Measurements from ENCODE around the gene SASH1. TPM values are rescaled to one million over a fixed set of nuclear protein-coding genes. Genes with fewer than 3 reads are reported as not detected.

SASH1 gene
- total RNA-seq, 3 donors from 2014 or later: 0.30 to 0.58 (median 0.46) TPM

GRCh38 chr6:148466158-148466557 is 123.5 kb downstream of the SASH1 start:
- ATAC-seq (no peak), DNase-seq (no peak)
- H3K4me1 Mint-ChIP-seq (ENCODE audit: low read depth): peaks cover 2% of the 10 kb centered on the region
- no peaks in the 10 kb centered on the region for H3K9me3 Mint-ChIP-seq
- H3K4me3 Mint-ChIP-seq: no peak overlapping the region
- H3K36me3 Mint-ChIP-seq (ENCODE audit: insufficient read depth): no peaks in the 10 kb centered on the region
- peaks cover 15% of the 10 kb centered on the region for H3K27me3 Mint-ChIP-seq (ENCODE audit: low read depth)

GRCh38 chr6:148467926-148468325 is 125.3 kb downstream of the SASH1 start:
- H3K4me1 Mint-ChIP-seq (ENCODE audit: low read depth): peaks cover 2% of the 10 kb centered on the region
- ATAC-seq (no peak), DNase-seq (no peak)
- H3K4me3 Mint-ChIP-seq: no peak overlapping the region
- H3K9me3 Mint-ChIP-seq: no peaks in the 10 kb centered on the region
- H3K27me3 Mint-ChIP-seq (ENCODE audit: low read depth): peaks cover 18% of the 10 kb centered on the region
- no peaks in the 10 kb centered on the region for H3K36me3 Mint-ChIP-seq (ENCODE audit: insufficient read depth)

GRCh38 chr6:148470156-148470555 is 127.5 kb downstream of the SASH1 start:
- ATAC-seq (no peak), DNase-seq (no peak)
- Mint-ChIP-seq H3K36me3 (ENCODE audit: insufficient read depth) (no peaks in the 10 kb centered on the region), H3K27me3 (ENCODE audit: low read depth) (peaks cover 21% of the 10 kb centered on the region), H3K9me3 (no peaks in the 10 kb centered on the region), H3K4me3 (no peak overlapping the region), H3K4me1 (ENCODE audit: low read depth) (no peaks in the 10 kb centered on the region)

- Mint-ChIP-seq H3K27me3 (ENCODE audit: low read depth) (peaks cover 21% of the 10 kb centered on the region), H3K36me3 (ENCODE audit: insufficient read depth) (no peaks in the 10 kb centered on the region), H3K9me3 (no peaks in the 10 kb centered on the region), H3K4me3 (no peak overlapping the region), H3K4me1 (ENCODE audit: low read depth) (no peaks in the 10 kb centered on the region)
- DNase-seq: no peak
- no peak for ATAC-seq
Observed at GRCh38 chr6:148470606-148471465, 128.2 kb downstream of the SASH1 start.

GRCh38 chr6:148471624-148472159 is 129.1 kb downstream of the SASH1 start:
- Mint-ChIP-seq H3K27me3 (ENCODE audit: low read depth) (peaks cover 19% of the 10 kb centered on the region), H3K4me1 (ENCODE audit: low read depth) (no peaks in the 10 kb centered on the region), H3K36me3 (ENCODE audit: insufficient read depth) (no peaks in the 10 kb centered on the region), H3K9me3 (no peaks in the 10 kb centered on the region), H3K4me3 (no peak overlapping the region)
- no peak for ATAC-seq
- no peak for DNase-seq

DNA sequence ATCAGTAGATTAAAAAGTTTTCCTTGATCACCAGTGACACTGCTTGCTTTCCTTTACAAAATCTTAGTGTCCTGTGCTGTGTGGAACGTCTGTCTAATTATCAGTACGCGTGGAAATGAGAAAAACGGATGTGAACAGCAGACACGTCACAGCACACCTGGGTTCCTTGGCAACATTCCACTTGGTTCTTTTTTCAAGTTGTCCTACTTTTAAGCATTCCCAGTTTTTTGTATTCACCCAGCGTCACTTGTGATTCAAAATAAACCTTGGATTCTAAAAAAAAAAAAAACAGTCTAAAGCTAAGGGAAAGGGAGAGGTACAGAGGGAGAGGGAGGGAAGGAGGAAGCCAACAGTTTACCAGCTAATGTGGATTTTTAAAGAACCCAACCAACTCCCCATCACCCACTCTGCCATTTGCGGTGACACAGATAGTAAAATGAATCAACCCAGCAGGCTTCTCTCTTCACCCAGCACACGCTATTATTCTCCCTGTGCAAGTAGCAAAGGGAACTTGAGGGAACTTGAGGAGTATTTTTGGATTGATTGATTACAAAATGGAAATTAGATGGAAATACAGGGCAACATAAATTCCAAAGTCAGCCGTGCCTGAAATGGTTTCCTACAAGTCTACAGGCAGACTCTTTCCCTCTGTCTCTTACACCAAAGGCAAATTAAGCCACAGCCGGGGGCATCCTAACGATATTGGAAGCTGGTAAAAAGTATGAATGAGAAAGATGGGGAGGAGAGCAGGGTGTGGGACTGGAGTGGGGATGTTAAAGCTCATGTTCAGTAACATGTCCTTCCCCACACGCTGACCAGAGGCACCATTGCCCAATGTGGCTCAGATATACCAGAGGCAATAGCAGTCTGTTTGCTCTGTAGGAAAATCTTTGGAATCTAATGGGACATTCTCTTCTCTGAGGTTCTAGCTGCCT is 129.8 kb downstream of the SASH1 start:
- Mint-ChIP-seq H3K4me3 (no peak overlapping the region), H3K36me3 (ENCODE audit: insufficient read depth) (no peaks in the 10 kb centered on the region), H3K9me3 (no peaks in the 10 kb centered on the region), H3K4me1 (ENCODE audit: low read depth) (no peaks in the 10 kb centered on the region), H3K27me3 (ENCODE audit: low read depth) (peaks cover 19% of the 10 kb centered on the region)
- ATAC-seq (no peak), DNase-seq (no peak)

DNA sequence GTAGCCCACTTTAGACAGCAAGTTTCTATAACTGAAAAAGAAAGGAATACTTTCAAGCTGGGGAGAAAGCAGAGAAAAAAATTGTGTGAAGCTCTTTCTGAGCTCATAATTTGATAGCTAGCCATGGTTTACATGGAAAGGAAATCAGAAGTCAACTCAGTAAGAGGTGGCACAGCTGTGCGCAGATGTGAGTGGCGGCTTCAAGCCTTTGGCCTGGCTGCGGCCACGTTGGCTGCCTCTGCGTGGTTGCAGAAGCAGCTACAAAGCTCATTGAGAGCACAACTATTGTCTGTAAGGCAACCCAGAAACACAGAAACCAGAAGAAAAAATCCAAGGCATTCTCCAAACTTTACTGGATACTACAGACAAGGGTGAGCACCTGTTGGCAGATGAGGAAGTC is 136.9 kb downstream of the SASH1 start:
- Mint-ChIP-seq H3K9me3 (no peaks in the 10 kb centered on the region), H3K36me3 (ENCODE audit: insufficient read depth) (no peaks in the 10 kb centered on the region), H3K27me3 (ENCODE audit: low read depth) (no peaks in the 10 kb centered on the region), H3K4me3 (no peak overlapping the region), H3K4me1 (ENCODE audit: low read depth) (no peaks in the 10 kb centered on the region)
- ATAC-seq (no peak), DNase-seq (no peak)

DNA sequence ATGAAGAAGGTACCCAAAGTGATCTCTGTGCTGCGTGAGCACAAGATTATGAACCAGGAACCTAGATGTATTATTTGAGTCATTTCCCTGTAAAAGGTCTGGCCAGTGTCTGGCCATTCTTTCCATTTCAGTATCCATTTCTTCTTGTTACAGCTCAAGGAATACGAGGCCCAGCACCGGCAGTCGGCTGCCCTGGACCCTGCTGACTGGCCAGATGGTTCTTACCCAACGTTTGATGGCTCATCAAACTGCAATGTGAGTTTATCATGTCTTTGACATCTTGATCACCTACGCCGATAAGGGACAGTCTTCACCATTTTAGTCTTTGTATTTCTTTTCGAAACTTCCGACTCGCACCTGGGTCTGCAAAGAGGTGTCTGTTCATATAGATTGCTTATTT is 144.8 kb downstream of the SASH1 start:
- H3K27me3 Mint-ChIP-seq (ENCODE audit: low read depth): peaks cover 2% of the 10 kb centered on the region
- H3K36me3 Mint-ChIP-seq (ENCODE audit: insufficient read depth): no peaks in the 10 kb centered on the region
- H3K4me3 Mint-ChIP-seq: no peak overlapping the region
- H3K9me3 Mint-ChIP-seq: no peaks in the 10 kb centered on the region
- ATAC-seq: no peak
- H3K4me1 Mint-ChIP-seq (ENCODE audit: low read depth): no peaks in the 10 kb centered on the region
- no peak for DNase-seq

DNA sequence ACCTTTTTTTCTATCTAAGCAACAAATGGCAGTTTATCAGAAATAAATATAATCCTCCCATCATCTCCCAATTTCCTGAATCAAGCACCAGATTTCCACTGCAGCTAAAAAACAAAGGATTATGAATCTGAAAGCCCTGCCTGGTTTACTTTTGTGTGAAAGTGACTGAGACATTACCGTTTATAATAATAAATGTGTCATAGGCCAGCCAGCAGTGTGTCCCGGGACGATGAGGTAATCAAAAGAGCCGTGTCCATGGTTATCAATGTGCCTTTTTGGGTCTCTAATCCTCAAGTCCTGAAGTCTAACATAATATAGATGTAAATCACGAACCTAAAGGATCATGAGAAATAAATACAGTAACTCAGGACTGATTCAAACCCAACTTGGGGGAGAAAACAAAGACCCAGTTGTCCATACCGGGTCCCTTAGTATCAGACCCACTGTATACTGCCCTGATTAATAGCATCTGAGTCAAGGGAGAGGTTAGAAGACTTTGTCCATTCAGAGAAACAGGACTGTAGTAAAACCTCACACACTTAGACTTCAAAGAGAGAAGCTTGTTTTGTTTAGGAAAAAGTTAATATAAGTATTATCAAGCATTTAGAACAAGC is 149.1 kb downstream of the SASH1 start:
- Mint-ChIP-seq H3K4me1 (ENCODE audit: low read depth) (no peaks in the 10 kb centered on the region), H3K27me3 (ENCODE audit: low read depth) (peaks cover 2% of the 10 kb centered on the region), H3K9me3 (no peaks in the 10 kb centered on the region), H3K4me3 (no peak overlapping the region), H3K36me3 (ENCODE audit: insufficient read depth) (no peaks in the 10 kb centered on the region)
- DNase-seq (no peak), ATAC-seq (no peak)

DNA sequence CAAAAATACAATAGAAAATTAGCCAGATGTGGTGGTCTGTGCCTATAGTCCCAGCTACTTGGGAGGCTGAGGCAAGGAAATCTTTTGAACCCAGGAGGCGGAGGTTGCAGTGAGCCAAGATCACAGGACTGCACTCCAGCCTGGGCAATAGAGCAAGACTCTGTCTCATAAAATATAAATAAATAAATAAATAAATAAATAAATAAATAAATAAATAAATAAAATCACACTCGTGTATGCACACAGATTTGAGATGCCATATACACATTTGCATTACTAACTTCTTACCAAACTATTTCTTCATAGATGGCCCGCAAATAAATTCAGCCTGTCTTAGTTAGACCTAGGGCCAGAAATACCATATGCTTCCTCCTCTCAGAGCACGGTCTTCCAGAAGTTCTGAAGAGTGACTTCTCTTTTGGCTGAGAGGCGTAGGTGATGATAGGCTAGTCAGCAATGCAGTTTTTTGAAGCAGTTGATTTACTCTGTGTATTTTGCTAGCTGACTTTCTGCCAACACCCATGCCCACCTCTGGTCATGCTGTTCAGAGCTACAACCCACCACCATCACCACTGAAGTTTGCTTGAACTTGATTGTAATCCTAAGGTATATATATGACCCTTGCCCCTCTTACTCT is 150.1 kb downstream of the SASH1 start:
- Mint-ChIP-seq H3K4me3 (no peak overlapping the region), H3K27me3 (ENCODE audit: low read depth) (peaks cover 2% of the 10 kb centered on the region), H3K9me3 (no peaks in the 10 kb centered on the region), H3K36me3 (ENCODE audit: insufficient read depth) (no peaks in the 10 kb centered on the region), H3K4me1 (ENCODE audit: low read depth) (no peaks in the 10 kb centered on the region)
- ATAC-seq (no peak), DNase-seq (no peak)

DNA sequence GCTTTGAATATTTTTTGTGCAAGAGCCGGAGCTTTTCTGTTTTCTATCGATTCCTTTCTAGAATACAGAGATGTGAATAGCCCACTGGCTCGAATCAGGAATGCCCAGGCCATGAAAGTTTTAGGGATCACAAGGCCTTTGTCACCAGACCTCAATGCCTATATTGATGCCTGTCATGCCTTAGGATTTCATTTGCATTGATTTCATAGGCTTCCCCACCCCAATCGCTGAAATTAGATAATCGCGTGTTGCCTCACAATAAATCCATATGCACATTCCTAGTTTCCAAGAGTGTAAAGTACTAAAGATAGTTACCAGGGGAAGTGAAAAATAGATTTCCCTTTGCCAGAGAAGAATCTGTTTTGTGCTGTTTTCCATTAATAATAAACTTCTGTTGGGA is 150.8 kb downstream of the SASH1 start:
- H3K4me3 Mint-ChIP-seq: no peak overlapping the region
- H3K9me3 Mint-ChIP-seq: no peaks in the 10 kb centered on the region
- peaks cover 2% of the 10 kb centered on the region for H3K27me3 Mint-ChIP-seq (ENCODE audit: low read depth)
- DNase-seq (no peak), ATAC-seq (no peak)
- no peaks in the 10 kb centered on the region for H3K36me3 Mint-ChIP-seq (ENCODE audit: insufficient read depth)
- H3K4me1 Mint-ChIP-seq (ENCODE audit: low read depth): no peaks in the 10 kb centered on the region

- no peaks in the 10 kb centered on the region for H3K9me3 Mint-ChIP-seq
Observed at GRCh38 chr6:148494226-148494625, 151.6 kb downstream of the SASH1 start.

GRCh38 chr6:148495029-148495428 is 152.4 kb downstream of the SASH1 start:
- Mint-ChIP-seq H3K9me3 (no peaks in the 10 kb centered on the region), H3K27me3 (ENCODE audit: low read depth) (peaks cover 2% of the 10 kb centered on the region), H3K4me1 (ENCODE audit: low read depth) (no peaks in the 10 kb centered on the region), H3K4me3 (no peak overlapping the region), H3K36me3 (ENCODE audit: insufficient read depth) (no peaks in the 10 kb centered on the region)
- no peak for ATAC-seq
- no peak for DNase-seq

More at GRCh38 chr6:148494226-148494625, 151.6 kb downstream of the SASH1 start:
- Mint-ChIP-seq H3K4me1 (ENCODE audit: low read depth) (no peaks in the 10 kb centered on the region), H3K36me3 (ENCODE audit: insufficient read depth) (no peaks in the 10 kb centered on the region), H3K27me3 (ENCODE audit: low read depth) (peaks cover 2% of the 10 kb centered on the region), H3K4me3 (no peak overlapping the region)
- no peak for DNase-seq
- ATAC-seq: no peak

DNA sequence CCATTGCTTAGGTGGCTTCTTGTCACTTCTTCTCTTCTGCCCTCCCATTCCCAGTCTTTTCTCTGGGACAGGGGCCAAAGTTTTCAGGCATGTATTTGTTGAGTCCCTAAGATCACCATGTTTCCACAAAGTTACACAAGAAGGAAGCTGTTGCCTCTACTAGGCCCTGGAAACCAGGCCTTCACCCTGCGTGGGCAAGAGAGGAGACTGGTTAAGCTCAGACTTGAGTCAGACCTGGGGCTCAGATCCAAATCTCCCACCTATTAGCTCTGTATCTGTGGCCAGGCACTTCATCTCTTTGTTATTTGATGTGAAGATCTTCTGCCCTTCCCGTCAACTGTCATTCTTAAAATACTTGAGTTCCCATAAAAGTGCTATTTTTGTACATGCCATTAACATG is 154.6 kb downstream of the SASH1 start:
- ATAC-seq: no peak
- H3K36me3 Mint-ChIP-seq (ENCODE audit: insufficient read depth): no peaks in the 10 kb centered on the region

More for the DNA sequence above, 154.6 kb downstream of the SASH1 start:
- Mint-ChIP-seq H3K4me1 (ENCODE audit: low read depth) (no peaks in the 10 kb centered on the region), H3K27me3 (ENCODE audit: low read depth) (peaks cover 10% of the 10 kb centered on the region), H3K9me3 (no peaks in the 10 kb centered on the region), H3K4me3 (no peak overlapping the region)
- DNase-seq: no peak
